HK-2 (cell line): Measurements from ENCODE around the gene TRABD.
"Not testable (repeated sequence)": the region's sequence is repeated elsewhere in the genome, so short reads cannot be mapped to it uniquely, and the experiment has no call there.

ENCODE experiments used
- DNase-seq: peaks from one replicate; pipeline ENCODE4 v3.0.0-alpha.2; 2018; ENCODE audit not compliant: unreplicated experiment

The TRABD gene

DNA sequence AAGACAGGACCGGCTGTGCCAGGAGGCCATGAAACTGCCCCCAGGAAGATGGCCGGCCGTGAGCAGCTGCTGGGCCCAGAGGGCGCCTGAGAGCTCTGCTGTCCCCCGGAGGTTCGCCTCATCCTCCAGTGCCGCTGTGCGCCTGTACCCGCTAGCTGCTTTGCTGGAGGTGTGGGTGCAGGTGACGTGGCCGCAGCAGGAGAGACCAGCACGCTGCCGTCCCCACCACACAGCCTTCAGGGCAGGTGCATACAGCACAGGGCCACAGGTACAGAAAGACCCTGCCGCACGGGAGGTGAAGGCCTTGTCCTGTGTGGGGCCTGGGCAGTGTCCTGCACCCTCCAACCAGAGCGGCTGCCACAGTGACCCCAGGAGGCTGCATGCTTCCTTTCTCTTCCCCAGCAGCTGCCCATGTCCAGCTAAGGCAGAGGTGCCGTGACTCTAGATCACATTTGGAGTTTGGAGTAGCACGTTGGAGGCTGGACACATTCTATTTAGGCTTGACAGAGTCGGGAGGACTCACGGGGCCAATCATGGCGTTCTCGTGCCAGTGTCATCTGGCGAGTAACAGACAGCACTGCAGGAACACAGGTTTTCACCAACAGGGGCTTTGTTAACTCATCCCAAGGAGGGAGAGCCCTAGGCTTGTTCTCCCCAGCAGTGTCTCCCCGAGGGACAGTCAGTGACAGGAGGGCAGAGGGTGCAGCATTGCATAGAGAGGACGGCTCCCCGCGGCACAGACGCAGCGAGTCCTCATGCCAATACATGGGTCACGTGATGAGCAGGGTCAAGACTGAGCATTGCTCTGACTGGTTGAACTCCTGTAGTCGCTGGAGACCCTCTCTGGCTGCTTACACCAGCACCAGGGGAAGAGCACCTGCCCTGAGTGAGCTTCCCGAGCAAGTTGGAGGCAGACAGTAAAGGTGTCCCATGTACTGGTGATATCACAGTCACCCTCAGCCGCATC lies 33.9 kb upstream of the TRABD start:
- DNase-seq = no peak

DNA sequence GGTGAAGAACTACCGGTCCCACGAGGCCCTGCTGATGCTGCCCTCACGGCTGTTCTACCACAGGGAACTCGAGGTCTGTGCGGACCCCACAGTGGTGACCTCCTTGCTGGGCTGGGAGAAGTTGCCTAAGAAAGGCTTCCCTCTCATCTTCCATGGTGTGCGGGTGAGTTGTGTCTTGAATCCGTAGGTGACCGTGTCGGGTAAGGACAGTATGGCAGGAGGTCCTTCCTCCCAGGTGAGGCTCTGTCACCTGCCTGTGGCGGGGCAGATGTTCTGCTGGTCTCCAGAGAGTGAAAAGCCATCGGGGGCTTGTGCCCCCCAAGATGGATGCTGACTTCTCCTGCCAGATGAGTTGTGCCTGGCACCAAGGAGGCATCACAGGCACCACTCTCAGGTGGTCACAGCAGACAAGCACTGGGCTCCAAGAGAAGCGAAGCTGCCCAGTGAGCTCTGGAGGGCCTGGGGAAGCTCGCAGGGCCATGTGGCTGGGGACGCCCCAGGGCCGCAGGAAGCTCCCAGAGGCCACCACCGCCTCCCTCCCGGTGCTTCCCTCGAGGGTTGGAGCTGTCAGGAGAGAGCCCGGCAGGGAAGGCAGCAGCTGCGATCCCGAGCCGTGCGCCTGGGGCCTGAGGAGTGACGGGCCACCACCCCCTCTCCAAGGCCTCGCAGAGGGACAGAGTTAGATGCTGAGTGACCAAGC lies 32.5 kb upstream of the TRABD start:
- no peak for DNase-seq

DNA sequence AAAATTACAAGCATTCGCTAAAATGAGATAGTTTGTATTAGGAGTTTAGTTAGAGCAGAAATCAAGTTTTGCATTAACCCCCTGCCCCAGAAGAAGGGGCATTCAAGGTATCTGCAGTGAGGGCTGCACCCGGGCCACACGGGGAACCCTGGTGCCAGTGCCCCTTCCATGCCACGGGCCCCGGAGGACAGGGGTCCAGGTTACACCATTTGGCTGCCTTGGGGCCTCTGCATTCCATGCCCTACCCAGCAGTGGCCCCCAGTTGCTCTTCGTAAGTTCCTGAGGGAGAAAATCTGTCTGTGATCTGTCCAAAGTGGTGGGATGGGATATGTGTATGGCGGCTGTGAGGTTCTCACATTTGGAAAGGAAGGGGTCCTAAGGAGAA lies 32.0 kb upstream of the TRABD start:
- no peak for DNase-seq

DNA sequence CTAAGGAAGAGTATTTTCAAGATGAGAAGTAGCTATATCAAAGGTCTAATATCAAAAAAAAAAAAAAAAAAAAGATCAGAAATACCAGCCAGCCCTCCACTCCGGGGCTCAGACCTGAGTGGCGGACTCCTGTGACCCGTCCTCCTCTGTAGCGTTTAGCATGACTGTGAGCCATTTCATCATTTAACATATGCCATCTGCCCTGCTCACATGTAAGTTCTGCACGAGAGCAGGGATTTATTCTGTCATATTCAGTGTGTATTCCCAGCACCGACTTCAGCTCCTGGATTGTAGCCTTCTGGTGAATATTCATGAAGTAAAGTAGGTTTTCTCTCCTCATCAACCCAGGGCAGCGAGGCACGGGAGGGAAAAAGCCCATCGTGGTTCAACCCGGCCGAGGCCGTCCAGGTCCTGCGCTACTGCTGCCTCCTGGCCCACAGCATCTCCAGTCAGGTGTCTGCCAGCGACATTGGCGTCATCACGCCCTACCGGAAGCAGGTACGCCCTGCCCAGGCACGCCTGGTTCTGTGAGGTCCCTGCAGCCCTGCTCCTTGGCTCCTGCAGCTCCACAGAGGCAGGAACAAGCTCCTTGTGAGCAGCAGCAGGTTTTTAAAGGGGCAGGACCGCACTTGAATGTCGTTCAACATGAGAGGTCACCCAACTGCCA lies 27.9 kb upstream of the TRABD start:
- DNase-seq = no peak

DNA sequence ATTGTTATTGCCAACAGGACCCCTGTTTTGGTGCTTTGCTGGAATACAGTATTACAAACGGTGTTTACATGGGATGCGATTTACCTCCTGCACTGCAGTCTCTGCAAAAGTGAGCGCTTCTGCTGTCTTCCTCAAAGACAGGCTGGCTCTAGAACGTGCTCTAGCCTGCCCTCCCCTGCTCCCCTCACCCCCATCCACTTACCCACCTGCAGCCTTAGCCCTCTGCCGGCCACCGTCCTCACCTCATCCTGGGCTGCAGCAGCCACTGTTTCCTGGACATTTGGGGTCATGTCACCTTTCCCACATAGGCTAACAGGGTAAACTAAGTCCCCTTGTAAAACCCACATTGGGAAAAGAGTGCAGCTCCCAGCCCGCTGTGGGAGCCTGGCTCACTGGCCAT lies 24.8 kb upstream of the TRABD start:
- DNase-seq = no peak

DNA sequence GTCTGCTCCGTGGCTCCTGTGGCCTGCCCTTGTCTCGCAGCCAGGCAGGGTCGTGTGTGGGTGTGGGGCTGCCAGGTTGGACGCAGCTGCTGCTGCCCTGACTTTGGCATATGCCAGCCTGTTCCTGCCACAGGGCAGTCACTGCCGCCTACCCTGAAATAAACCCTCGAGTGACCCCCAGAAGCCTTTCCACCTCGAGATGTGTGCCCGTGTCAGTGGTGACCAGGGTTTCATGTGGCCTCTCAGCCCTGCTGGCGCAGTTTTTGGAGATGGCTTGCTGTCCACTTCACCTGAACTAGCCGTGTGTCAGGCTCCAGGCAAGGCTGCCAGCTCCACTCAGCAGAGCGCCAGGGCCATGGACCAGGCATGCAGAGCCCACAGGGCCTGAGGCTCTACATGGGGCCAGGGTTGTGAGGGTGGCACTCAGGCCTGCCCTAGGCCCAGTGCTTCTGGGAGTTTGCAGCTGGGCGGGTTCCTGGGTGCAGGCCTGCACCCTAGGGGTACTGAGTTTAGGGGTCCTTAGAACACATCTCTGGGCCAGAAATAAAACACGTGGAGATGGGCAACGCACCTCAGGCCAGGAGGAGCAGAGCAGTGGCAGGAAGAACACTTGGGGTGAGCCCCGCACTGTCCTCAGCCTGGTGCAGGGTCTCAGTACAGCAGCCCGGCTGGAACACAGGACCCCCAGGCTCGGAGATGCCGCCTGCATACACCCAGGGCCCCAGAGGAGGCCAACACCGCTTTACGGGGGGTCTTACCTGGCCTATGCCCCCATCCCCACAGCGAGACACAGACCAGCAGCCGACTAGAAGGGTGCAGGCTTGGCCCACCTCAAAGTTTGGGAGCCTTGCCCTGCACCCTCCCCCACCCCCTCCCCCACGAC lies 24.0 kb upstream of the TRABD start:
- no peak for DNase-seq

DNA sequence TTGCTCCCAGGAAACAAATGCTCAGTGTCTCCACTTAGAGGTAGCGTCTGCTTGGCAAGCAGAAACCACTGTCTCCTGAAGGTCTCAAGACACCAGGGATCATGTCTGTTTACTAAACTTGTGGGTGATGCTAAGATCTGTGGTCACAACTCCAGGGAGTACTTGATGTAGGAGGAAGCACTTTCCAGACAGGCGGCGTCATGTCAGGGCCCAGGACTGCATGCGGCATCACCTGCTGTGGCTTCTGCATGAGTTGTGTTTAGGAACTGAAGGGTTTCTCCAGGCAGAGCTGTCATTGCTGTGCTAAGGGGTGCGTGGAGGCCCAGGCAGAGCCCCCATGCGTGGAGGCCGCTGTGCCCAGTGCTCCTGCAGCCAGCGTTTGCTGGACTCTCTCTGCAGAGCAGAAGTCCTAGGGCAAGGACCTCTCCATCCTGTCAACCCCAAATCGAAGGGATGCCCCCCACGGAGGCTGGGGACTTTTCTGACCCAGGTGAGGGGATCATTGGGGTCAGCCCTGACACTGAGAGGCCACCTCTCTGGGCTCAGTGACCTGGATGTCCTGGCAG lies 23.2 kb upstream of the TRABD start:
- no peak for DNase-seq

DNA sequence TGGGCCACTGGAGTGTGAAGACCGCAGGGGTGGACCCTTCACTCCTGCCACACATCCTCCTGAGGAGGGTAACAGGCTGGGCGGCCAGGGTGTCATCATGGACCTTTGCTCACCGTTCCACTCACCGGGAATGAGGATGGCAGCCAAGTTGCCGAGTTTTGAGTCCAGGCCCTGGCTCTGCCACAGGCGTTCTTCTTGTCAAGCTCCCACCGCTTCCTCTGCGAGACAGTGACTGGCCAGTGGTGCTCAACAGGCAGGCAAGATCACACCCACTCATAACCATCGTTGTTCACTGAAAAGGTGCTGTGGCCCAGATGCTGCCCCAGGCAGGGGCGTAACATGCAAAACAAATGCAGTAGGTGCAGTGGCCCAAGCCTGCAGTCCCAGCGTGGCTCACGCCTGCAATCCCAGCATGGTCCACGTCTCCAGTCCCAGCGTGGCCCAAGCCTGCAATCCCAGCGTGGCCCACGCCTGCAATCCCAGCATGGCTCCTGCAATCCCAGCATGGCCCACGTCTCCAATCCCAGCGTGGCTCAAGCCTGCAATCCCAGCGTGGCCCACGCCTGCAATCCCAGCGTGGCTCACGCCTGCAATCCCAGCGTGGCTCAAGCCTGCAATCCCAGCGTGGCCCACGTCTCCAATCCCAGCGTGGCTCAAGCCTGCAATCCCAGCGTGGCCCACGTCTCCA lies 20.1 kb upstream of the TRABD start:
- DNase-seq = no peak

DNA sequence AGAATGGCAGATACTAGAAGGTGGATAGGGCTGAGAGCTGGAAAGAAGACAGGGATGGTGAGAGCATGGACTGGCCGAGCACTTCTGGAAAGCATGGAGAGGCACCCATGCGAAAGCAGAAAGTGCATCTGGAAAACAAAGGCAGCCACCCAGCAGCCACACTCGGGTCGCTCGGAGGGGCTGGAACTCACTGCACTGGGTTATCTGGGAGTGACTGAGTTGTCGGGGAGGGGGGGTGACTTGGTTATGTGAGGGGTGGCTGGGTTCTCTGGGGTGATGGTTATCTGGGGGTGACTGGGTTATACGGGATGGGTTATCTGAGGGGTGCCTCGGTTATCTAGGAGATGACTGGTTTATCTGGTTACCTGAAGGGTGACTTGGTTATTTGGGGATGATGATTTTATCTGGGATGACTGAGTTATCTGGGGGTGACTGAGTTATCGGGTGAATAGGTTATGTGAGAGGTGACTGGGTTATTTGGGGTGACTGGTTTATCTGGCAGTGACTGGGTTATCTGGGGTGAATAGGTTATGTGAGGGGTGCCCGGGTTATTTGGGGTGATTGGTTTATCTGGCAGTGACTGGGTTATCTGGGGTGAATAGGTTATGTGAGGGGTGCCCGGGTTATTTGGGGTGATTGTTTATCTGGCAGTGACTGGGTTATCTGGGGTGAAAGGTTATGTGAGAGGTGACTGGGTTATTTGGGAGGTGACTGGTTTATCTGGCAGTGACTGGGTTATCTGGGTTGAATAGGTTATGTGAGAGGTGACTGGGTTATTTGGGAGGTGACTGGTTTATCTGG lies 17.8 kb upstream of the TRABD start:
- DNase-seq = no peak

DNA sequence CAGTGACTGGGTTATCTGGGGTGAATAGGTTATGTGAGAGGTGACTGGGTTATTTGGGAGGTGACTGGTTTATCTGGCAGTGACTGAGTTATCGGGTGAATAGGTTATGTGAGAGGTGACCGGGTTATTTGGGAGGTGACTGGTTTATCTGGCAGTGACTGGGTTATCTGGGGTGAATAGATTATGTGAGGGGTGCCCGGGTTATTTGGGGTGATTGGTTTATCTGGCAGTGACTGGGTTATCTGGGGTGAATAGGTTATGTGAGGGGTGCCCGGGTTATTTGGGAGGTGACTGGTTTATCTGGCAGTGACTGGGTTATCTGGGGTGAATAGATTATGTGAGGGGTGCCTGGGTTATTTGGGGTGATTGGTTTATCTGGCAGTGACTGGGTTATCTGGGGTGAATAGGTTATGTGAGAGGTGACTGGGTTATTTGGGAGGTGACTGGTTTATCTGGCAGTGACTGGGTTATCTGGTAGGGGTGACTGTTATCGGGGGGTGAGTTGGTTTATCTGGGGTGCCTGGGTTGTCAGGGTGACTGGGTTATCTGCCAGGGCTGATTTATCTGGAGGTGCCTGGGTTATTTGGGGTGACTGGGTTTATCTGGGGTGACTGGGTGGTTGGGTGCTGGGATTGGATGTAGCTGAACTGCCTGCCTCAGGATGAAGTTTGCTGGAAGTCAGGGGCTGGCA lies 17.1 kb upstream of the TRABD start:
- not testable (repeated sequence) for DNase-seq

DNA sequence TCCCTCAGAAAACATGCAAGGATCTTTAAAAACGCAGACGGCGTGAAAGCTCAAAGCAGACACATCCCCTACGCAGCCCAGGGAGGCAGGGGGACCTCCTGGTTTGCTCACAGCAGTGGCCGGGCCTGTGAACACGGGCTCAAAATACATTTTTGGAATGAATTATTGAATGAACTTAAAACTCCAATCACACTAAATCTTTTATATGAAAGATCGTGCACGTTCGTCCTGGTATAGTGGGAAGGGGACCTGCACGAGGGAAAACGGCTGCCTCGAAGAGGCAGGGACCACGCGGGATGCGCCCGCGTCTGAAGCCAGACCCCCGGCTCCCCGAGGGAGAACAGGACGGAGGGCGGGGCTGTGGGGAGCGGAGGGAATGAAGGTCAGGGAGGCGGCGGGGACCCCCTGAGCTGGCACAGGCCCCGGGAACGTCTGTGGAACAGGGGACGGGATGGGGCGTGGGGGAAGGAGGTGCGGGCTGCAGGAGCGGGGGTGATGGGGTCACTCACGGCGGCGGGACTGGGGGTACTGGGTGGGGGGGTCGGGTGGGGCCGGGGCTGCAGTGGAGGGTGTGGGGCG lies 16.4 kb upstream of the TRABD start:
- no peak for DNase-seq

DNA sequence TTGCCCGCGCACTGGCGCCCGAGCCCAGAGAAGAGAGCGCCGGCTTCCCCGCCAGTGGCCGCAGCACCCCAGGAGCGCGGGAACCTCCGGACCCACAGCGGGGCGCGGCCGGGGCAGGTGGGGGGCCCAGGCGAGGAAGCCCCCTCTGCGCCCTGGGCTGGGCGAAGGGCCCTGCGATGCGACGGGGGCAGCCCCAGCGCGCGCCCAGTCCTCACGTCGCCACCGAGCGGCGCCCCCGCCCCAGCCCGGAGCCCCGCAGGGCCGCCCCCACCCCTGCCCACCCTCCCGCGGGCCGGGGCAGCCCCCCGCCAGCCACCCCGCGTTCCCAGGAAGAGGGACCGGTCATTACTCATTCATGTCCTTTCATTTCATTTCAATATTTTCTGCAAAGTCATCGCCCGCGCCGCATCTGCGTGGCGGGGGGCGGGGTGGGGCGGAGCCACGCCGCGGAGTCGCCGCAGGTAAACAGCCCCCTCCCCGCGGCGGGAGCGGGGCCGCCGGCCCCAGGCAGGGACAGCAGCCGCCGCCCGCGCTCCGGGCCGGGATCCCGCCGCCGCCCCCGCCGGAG lies 15.9 kb upstream of the TRABD start:
- DNase-seq = no peak

DNA sequence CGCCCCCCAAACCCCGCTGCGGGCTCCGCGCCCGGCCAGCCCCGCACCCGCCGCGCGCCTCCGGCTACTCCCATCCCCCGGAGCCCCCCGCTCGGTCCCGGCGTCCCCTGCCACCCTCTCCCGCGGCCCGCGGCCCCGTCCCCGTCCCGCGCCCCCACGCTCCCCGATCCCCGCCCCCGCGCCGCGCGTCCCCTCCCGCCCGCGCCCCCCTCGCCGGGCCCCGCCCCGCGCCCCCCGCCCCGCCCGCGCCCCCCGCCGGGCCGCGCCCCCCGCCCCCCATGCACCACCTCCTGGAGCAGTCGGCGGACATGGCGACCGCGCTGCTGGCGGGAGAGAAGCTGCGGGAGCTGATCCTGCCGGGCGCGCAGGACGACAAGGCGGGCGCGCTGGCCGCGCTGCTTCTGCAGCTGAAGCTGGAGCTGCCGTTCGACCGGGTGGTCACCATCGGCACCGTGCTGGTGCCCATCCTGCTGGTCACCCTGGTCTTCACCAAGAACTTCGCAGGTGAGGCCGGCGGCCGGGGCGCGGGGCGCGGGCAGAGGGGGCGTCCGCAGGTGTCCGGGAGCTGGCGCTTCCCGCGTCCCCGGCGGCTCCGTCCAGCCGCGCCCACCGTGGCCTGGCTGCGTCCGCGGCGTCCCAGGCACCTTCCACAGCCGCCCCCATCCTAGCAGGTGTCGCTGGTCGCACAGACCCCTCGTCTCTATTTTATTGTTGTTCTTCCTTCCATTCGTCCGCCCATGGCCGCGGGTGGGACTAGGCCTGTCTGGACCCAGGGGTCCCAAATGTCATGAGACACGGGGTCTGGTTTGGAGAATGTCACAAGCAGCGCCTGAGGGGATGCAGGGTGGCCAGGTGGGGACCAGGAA lies 15.0 kb upstream of the TRABD start, which contains the start of gene PANX2:
Gene PANX2, plus strand, starts transcription at position 279 of the 866 bp plus-strand sequence. Its CDS starts 0 bp downstream, at position 279.
- DNase-seq = no peak

DNA sequence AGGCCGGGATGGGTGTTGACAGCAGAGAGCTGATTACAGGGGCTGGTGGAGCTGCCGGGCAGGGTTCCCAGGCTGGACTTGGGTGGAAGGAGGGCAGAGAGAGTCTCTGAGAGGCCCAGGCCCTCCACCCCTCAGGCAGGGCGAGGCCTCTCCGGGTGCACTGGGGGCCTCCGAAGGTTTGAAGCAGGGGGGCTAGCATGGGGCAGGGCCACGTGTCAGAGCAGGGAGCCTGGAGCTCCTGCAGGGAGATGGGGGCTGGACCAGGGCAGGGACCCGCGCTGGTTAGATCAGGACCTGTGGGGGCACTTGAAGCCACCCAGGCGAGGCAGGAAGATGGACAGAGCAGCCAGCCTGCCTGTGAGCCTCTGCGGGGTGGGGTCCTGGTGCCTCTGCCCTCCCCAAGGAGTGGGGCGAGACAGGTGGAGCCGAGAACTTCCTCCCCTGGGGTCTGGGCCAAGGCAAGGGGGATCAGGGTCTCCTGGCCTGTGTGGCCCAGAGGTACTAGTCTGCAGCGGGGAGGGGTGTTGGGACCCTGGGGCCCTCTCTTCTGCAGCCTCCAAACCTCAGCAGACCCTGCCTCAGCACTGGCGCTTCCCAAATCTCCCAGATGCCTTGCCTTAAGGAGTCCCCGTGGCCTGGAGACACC lies 14.3 kb upstream of the TRABD start:
- no peak for DNase-seq

DNA sequence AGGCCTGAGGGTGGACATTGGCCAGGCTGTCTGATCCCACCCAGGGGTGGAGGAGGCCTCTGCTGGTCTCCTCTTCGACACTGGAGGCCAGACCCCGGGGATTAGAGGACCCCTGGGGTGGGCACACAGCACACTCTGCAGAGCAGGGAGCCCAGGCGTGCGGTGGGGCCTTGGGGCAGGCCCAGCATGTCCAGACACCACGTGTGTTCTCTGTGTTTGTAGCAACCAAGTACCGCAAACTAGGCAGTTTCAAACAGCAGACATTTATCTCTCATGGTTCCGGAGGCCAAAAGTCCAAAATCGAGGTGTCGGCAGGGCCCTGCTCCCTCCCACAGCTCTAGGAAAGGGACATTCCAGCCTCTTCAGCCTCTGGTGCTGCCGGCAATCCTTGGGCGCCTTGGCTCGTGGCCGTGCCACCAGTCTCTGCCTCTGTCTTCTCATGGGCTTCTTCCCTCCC lies 13.7 kb upstream of the TRABD start:
- no peak for DNase-seq

DNA sequence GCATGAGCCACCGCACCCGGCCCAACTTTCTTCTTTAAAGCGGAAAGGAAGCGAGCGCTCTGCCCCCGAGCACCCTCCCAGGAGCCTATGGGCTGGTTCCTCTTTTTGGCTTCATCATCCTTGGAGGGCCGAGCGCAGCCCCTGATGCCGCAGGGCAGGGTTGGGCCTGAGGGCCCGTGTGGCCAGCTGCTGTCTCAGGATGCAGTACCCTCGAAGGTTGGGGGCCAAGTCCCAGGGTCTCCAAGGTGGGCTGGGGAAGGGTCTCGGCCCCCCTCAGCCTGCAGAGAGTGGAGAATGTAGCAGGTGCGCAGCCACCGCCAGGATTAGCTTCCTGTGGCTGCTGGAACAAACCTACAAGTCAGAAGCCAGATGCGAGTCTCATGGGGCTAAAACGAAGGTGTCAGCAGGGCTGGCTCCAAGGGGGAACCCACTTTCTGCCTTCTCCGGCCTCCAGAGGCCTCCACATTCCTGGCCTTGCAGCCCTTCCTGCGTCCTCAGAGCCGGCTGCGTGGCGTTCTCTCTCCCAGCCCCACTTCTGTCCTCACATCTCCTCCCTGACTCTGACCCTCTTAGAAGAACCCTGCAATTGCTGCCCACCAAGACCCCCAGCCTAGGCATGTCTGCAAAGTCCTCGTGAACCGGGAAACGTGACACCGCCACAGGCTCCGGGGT lies 12.3 kb upstream of the TRABD start:
- no peak for DNase-seq
